GM20000 (cell line): ENCODE data around the gene RRAS2.

ENCODE experiments used
- DNase-seq: peaks from one replicate; pipeline ENCODE4 v3.0.0; 2012; ENCODE audit warnings: low spot score
- CTCF ChIP-seq: IDR thresholded peaks from 2 replicates; pipeline ENCODE4 v1.5.1; 2012; ENCODE audit warnings: mild to moderate bottlenecking, control low read depth; ENCODE audit errors: extremely low read depth, missing control alignments

The RRAS2 gene

GRCh38 chr11:14315130-14315529, 43.9 kb downstream of the RRAS2 start:
- no peak for DNase-seq
- TF ChIP-seq CTCF = no peak

GRCh38 chr11:14314127-14314526, 44.9 kb downstream of the RRAS2 start:
- no peak for DNase-seq

GRCh38 chr11:14312736-14313438, 46.1 kb downstream of the RRAS2 start:
- no peak for TF ChIP-seq CTCF

More at GRCh38 chr11:14314127-14314526, 44.9 kb downstream of the RRAS2 start:
- TF ChIP-seq CTCF = no peak

GRCh38 chr11:14310679-14311078, 48.3 kb downstream of the RRAS2 start:
- DNase-seq = no peak
- no peak for TF ChIP-seq CTCF

More at GRCh38 chr11:14312736-14313438, 46.1 kb downstream of the RRAS2 start:
- no peak for DNase-seq

GRCh38 chr11:14309425-14310192, 49.4 kb downstream of the RRAS2 start:
- TF ChIP-seq CTCF = no peak
- no peak for DNase-seq

GRCh38 chr11:14308897-14309387, 50.0 kb downstream of the RRAS2 start:
- no peak for DNase-seq
- no peak for TF ChIP-seq CTCF
